ENCODE measurements around the gene SLC25A13.
"Not testable (repeated sequence)": the region's sequence is repeated elsewhere in the genome, so short reads cannot be mapped to it uniquely, and the experiment has no call there.

The SLC25A13 gene, protein sequence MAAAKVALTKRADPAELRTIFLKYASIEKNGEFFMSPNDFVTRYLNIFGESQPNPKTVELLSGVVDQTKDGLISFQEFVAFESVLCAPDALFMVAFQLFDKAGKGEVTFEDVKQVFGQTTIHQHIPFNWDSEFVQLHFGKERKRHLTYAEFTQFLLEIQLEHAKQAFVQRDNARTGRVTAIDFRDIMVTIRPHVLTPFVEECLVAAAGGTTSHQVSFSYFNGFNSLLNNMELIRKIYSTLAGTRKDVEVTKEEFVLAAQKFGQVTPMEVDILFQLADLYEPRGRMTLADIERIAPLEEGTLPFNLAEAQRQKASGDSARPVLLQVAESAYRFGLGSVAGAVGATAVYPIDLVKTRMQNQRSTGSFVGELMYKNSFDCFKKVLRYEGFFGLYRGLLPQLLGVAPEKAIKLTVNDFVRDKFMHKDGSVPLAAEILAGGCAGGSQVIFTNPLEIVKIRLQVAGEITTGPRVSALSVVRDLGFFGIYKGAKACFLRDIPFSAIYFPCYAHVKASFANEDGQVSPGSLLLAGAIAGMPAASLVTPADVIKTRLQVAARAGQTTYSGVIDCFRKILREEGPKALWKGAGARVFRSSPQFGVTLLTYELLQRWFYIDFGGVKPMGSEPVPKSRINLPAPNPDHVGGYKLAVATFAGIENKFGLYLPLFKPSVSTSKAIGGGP

DNA sequence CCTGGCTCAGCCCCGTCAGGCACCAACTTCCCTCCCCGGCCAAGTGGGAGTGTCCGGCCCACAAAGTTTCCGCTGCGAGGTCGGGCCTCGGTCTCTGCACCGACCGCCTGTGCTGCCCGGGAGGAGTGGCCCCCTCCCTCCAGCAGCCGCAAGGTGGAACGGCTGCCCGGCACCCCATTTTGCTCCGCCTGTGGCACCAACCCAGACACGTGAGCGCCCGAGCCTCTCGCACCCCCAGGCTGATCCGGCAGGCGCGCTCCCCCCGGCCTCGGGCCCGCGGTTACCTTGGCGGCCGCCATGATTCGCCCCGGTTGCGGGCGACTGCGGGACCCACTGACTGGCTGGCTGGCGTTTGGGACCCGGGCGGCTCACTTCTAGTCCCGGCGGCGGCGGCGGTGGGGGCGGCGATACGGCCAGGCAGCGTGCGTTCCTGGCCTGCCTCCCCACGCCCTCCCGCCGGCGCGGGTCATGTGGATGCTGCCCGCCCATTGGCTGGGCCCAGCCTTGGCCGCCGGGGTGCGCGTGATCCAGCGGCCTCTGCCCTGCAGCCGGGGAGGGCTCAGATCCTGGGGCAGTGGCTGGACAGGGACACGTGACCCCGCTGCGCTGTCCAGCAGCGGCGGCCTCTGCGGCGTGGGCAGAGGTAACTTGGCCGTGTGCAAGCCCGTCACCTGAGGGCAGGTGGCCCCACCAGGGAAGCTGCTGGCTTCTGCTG lies at the start of gene SLC25A13:
Gene SLC25A13, minus strand, starts transcription at position 441 of the 715 bp plus-strand sequence. Its CDS starts 142 bp downstream, at position 299.
- DNase-seq (ENCODE audit: low spot score): peak; percentile 96

DNA sequence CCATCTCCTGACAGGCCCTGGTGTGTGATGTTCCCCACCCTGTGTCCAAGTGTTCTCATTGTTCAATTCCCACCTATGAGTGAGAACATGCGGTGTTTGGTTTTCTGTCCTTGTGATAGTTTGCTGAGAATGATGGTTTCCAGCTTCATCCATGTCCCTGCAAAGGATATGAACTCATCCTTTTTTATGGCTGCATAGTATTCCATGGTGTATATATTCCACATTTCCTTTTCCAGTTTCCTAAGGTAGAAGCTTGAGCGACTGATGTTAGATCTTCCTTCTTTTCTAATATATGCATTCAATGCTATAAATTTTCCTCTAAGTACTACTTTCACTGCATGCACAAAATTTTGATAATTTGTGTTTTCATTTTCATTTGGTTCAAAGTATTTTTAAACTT lies 44.0 kb upstream of the SLC25A13 start:
- DNase-seq (ENCODE audit: low spot score): not testable (repeated sequence)

DNA sequence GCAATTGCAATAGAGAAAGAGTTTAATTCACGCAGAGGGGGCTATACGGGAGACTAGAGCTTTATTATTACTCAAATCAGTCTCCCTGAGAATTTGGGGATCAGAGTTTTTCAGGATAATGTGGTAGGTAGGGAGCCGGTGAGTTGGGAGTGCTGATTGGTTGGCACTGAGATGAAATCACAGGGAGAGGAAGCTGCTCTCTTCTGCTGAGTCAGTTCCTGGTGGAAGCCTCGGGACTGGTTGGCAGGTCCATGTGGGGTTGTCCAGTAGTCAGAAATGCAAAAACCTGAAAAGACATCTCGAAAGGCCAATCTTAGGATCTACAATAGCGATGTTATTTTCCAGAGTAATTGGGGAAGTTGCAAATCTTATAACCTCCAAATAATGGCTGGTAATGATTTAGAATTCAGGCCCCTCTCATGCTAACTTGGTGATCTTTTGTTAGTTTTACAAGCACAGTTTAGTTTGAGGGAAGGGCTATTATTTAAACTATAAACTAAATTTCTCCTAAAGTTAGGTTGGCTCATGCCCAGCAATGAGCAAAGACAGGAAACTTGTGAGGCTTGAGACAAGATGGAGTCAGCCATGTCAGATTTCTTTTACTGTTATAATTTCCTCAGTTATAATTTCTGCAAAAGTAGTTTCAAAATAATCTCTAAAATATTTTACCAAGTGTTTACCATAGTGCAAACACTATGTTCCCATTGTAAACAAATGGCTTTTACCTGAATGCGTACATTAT lies 39.4 kb upstream of the SLC25A13 start:
- no peak for DNase-seq (ENCODE audit: low spot score)

DNA sequence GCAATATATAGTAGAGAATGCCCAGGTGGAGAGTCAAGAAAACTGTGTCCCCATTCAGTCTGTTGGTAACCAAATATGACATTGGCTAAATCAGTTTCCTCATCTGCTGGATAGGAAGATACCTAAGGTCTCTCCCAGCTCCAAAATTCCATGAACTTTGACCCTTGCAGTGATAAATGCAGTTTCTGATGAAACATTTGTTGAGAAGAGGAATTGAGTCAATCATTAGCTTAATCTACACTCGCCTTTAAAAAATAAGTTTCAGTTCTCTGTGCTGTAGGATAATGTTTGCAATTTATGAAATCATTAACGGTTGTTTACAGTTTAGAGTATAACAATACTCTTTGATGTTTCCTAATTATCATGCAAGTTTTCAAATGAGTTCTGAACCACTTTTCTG lies 38.0 kb upstream of the SLC25A13 start:
- DNase-seq (ENCODE audit: low spot score): peak; percentile 20

DNA sequence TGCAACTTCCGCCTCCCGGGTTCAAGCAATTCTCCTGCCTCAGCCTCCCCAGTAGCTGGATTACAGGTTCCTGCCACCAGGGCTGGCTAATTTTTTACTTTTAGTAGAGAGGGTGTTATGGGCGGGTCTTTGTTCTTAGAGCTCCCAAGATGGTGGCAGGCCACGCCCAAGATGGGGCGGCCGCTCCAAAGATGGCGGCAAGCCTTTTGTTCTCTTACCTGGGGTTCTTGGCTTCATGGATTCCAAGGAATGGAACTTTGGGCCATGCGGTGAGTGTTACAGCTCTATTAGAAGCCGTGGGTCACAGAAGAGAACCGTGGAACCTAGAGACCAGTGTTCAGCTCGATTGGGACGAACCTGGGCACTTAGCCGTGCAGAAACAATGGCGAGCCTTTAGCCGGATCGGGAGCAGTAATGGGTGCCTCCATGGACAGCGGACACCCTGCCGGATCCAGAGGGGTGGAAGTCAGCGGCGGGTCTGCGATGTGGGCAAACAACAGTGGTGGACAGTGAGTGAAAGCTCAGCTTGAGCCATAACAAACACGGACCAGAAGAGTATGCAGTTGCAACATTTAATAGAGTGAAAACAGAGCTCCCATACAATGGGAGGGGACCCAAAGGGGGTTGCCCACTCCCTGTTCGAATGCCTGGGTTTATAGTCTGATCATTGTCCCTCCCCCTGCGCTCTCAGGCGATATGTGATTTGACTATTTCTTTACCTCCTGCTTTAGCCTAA lies 36.5 kb upstream of the SLC25A13 start:
- DNase-seq (ENCODE audit: low spot score): not testable (repeated sequence)

DNA sequence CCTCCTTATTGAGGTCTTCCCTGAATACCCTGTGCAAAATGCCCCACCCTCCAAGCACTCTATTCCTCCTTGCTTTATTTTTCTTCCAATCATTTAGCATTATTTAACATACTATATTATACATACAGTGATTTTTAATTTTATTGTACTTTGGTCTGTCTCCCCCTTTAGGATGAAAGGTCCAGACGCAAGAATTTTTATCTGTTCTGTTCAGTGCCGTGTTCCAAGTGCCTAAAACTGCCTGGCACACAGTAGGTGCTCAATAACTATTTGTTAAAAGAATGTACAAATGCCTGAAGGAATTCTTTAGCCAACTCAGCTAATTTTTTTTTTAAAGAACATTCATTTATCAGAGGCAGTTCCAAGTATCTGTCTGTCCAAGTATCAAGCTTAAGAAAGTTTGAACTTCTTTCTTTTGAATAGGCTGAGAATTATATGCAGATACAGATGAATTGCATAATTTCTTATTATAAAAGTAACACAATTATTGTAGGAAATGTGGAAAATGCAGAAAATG lies 34.1 kb upstream of the SLC25A13 start:
- DNase-seq (ENCODE audit: low spot score): no peak

DNA sequence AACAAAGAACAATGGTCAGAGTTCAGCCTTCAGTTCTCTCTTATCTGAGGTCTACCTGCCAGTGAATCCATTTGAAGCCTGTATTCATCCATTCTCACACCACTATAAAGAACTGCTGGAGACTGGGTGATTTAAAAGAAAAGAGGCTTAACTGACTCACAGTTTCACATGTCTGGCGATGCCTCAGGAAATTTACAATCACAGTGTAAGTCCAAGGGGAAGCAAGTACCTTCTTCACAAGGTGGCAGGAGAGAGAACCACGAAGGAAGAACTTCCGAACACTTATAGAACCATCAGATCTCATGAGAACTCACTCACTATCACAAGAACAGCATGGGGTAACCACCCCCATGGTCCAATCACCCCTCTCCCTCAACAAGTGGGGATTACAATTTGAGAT lies 33.0 kb upstream of the SLC25A13 start:
- no peak for DNase-seq (ENCODE audit: low spot score)

DNA sequence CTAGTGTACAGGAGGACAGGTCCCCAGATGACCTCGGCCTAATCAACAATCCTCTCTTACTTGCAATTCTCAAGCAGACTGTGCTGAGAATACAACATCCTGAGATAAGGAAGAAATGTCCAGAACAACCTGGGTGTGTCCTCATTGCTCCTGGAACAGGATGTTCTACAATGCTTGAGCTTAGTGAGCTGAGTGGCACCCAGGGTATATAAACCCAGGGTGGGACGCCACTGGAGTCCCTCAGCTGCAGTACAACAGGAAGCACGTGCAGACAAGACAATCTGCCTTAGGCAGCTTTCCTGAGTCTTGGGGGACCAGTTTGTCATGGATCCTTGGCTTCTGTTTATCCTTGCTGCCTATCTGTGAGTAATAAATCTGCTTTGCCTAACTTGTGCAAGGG lies 27.7 kb upstream of the SLC25A13 start:
- DNase-seq (ENCODE audit: low spot score): no peak

DNA sequence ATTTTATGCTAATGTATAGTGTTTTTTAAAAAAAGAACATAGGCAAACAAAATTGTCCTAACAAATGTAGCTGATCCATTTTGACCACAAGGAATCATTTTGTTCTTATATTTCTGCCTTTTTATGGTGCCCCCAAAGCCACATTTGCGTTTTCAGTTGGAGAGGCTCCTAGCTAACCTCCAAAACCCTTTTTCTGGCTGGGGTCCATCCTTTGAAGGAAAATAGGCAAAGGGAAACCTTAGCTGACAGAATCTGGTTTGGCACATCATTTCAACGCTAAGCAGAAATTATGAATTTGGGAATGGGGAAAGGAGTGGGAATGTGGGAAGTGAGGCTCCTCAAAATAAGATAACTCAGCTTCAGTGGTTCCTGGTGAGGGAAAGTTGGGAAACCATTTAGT lies 25.6 kb upstream of the SLC25A13 start:
- no peak for DNase-seq (ENCODE audit: low spot score)

DNA sequence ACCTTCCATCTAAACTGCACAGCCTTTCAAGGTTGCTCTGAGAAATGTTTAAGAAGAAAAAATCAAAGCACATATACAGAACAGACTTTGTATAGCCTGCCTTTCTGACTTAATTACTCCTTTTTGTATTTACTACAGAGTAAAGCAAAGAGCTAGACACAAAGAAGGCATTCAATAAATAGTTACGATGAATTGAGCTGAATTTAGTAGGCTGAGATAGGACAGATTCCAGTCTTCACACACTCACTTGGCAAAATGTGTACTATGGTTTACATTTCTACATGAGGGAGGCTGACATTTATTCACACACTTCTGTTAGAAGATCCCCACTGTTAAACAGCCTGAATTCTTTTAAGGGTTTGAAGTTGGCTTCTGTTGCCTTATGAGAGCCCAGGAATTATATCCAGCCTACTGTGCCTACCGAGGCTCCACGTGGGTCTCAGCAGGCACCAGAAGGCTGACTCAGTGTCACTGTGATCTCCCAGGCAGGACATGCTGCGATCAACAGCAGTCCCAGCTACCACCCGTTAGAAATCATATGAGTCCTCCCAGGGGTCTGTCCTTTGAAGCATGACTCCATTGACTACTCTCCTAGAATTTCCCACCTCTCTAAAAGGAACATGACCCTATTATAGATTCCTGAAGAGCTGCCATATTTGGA lies 24.5 kb upstream of the SLC25A13 start:
- no peak for DNase-seq (ENCODE audit: low spot score)

DNA sequence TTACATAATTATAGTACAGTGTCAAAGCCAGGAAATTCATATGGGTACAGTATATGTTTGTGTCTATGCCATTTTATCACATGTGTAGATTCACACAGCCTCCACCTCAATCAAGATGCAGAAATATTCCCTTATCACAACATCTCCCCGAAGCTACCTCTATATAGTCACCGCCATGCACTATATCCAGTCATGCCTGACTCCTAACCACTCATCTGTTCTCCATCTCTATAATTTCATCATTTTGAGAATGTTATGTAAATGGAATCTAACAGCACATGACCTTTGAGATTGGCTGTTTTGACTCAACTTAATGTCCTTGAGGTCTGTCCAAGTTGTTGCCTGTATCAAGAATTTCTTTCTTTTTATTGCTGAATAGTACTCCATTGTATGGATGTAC lies 22.3 kb upstream of the SLC25A13 start:
- DNase-seq (ENCODE audit: low spot score): no peak

DNA sequence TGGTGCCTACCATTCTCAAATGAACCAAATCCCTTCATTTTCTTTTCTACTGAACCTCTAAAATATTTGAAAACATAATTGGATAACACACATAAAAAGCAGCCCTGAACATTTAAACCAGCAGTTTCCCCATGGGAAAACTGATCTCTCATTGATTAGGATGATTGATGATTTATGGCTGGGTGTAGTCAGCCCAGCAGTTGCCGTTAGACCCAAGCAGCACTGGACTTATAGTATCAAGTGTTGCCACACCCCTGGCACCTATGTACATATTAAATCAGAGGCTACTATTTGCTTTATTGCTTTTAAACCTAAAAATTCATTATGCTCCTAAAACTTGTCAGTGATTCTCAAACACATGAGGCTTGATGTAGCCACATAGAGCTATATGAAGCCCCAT lies 20.2 kb upstream of the SLC25A13 start:
- no peak for DNase-seq (ENCODE audit: low spot score)

DNA sequence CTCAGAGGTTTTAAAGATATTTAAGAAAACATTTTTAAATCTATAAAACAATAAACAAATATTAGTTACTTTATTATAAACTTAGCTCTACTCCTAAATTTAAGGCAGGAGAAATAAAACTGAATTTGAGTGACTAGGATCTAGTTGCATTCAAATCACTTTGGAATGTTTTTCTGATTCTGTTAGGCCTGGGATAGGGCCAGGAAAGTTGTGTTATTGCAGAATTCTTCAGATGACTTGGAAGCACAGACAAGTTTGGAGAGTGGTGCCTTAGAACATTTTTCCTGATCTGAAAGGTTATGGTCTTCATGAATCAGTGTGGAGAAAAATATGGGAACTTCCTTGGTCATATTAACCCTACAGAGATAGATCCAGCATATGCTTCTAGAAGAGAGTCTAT lies 15.6 kb upstream of the SLC25A13 start:
- no peak for DNase-seq (ENCODE audit: low spot score)

DNA sequence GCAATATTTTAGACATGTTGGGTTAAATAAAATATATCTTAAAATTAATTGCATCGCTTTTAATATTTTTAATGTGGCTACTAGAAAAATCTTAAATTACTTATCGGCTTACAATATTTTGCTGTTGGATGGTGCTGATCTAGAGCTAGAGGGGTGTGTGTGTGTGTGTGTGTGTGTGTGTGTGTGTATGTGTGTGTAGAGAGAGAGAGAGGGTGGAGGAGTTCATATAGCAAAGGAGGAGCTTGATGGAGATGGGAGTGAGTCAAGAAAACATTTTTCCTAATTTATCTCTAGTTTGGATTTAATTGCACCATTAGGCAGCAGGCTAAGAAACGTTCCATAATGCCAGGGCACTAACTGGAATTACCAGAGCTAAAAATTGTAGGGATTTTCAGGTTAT lies 10.4 kb upstream of the SLC25A13 start:
- DNase-seq (ENCODE audit: low spot score): no peak

DNA sequence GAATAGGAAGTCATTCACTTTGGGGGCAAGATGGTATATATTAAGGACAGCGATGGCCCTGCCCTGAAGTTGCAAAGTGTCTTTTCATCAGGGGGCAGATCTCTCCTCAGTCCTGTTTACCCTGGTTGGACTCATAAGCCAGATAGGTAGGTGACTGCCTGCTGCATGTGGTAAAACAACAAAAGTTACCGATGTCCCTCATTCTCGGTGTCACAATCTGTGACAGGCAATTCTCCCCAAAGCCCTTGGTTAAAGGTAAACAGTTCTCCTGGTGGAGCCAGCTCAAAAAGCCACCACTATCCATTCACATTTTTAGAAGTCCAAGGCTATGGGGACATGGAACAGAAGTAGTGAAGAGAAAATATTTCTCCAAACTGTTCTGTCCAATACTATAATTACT lies 9.9 kb upstream of the SLC25A13 start:
- DNase-seq (ENCODE audit: low spot score): no peak

DNA sequence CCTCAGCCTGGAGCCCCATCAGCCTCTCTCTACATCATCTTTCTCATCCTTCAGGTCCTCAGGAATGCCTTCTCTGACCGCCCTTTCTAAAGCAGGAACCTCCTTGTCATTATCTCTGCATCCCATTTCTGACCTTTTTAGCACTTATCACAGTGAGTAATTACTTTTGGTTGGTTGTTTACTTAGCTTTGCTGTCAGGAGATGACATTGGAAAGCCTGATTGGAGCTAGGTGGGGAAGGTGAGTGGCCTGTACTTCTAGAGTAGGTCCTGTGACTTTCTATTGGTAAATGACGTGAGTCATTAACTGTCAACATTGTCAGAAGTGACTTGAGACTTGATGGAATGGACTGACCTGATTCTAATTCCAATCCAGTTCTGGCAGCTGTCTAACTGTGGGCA lies 9.3 kb upstream of the SLC25A13 start:
- DNase-seq (ENCODE audit: low spot score): no peak

DNA sequence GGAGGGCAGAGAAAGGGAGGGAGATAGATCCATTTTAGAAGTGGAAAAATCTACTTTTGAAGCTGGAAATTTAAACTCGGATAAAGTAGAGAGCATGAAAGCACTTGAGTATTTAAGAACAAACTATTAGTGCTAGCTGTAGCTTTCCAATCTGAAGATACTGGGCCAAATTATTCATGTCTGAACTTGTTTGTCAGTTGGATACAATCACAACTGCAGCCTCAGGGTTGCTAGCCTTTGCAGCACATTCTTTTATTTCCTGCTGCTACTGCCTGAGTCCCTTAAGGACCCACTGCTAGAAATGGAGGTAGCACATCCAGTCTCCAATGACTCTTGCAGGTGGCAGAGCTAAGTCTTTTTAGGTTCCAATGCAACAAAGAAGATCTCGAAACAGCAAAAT lies 8.3 kb upstream of the SLC25A13 start:
- DNase-seq (ENCODE audit: low spot score): no peak

DNA sequence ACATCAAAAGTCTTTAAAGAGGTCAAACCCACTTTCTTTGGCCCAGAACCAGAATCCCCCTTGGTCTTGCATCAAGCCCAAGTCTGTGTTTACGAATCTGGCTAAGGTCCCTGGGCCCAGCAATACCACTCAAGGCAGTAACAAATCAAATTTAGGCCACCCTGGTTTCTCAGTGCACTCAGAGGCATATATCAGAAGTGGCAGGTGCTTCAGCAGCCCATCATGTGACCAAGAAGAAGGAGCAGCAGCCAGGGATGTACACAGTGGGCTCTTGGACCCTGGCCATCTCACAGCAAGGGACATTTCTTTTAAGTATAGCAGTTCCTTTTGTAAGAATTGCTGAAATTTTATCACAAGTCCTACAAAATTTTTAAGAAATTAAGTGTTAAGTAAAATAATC lies 7.3 kb upstream of the SLC25A13 start:
- no peak for DNase-seq (ENCODE audit: low spot score)

DNA sequence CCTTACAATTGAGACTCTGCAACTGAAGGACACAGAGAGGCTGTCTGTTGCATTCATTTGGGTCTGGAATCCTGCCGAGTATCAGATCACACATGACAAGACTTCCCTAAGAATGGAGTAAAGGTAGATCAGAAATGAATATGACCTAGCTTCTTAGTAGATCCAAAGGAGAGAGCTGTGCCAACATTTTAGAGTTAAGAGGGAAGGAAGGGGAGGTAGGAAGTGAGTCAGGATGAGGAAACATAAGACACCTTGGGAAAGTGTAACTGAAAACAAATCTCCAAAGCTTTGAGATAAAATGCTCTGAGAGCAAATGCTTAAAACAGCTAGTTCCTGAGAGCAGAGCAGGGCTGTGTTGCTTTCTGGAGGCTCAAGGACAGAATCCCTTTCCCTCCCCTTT lies 6.1 kb upstream of the SLC25A13 start:
- no peak for DNase-seq (ENCODE audit: low spot score)

DNA sequence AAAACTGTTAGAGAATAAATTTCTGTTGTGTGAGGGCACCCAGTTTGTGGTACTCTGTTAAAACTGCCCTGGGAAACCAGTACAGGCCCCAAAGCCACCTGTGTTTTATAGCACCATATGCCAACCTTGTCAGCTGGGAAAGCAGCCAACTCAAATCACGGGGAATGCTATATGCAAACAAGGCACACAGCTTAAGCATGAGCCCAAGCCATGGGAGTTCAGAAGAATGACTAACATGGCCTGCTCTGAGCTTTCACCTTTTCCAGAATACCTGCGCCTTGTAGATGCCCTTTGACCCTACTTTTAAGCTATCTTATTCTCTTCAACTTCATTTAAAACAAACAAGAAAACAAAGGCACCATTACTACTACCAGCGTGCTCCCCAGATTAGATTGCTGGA lies 5.5 kb upstream of the SLC25A13 start:
- DNase-seq (ENCODE audit: low spot score): no peak

DNA sequence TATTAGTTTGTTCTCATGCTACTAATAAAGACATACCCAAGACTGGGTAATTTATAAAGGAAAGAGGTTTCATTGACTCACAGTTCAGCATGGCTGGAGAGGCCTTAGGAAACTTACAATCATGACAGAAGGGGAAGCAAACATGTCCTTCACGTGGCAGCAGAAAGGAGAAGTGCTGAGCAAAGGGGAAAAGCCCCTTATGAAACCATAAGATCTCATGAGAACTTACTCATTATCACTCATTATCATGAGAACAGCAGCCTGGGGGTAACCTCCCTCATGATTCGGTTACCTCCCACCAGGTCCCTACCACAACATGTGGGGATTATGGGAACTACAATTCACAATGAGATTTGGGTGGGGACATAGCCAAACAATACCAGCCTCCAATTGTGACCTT lies 4.9 kb upstream of the SLC25A13 start:
- DNase-seq (ENCODE audit: low spot score): not testable (repeated sequence)

Data from SW480 (cell line).